Activated naive CD4-positive, alpha-beta T cell treated with anti-CD3 and anti-CD28 coated beads for 36 hours (primary cell): ENCODE data around the gene FAM78B. TPM values are rescaled to one million over a fixed set of nuclear protein-coding genes. Genes with fewer than 3 reads are reported as not detected.

ENCODE experiments used
- microRNA-seq: library from miRNA; unstranded; fragments of <30 nt; microRNA quantifications from one replicate; pipeline ENCODE4 v1.2.0, GENCODE V29; 2022; ENCODE audit warnings: borderline microRNAs expressed, borderline replicate concordance
- total RNA-seq, 2 experiments: library from RNA; stranded (reverse); gene quantifications; one replicate each; pipeline ENCODE4 v1.2.3, GENCODE V29; 2021

Gene FAM78B
- total RNA-seq, 2 experiments from 2014 or later, result 0.24 TPM; not detected in 1

Small RNAs within 50 kb of the gene (microRNA-seq; reads per million reads assigned to microRNA genes)
- gene MIR921, result not detected
